Mucosa of gallbladder (tissue), 1 donor: Measurements from ENCODE around the gene SYNE1. TPM values are rescaled to one million over a fixed set of nuclear protein-coding genes. Genes with fewer than 3 reads are reported as not detected.
"Not testable (repeated sequence)": the region's sequence is repeated elsewhere in the genome, so short reads cannot be mapped to it uniquely, and the experiment has no call there.

Source experiments
- DNase-seq: peaks from one replicate; pipeline ENCODE4 v3.0.0-alpha.2; 2020; ENCODE audit warnings: low spot score
- total RNA-seq: library from RNA; stranded (reverse); gene quantifications from one replicate; pipeline ENCODE4 v1.2.1, GENCODE V29; 2021
- donor health status: DM: no; HTN: no; CAD: no.

The SYNE1 gene
- total RNA-seq, 1 donor from 2014 or later = 65.6 TPM

DNA sequence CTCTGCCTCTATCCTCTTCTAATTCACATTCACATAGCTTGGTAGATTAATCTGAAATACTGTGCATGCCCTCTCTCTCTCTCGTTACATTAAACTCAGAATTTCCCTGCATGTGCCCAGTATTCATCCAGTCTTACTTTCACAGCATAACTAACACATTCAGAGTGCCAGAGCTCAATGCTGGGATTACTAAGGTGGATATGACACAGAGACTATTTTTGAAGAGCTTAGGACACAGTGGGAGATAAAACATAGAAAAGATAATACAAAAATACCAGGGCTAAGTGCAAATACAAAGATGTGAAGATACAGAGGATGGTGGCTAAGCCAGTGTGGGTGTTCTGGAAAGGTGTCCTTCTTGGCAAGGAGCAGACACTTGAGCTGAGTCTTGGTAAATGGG is 6.3 kb downstream of the SYNE1 start:
- no peak for DNase-seq

DNA sequence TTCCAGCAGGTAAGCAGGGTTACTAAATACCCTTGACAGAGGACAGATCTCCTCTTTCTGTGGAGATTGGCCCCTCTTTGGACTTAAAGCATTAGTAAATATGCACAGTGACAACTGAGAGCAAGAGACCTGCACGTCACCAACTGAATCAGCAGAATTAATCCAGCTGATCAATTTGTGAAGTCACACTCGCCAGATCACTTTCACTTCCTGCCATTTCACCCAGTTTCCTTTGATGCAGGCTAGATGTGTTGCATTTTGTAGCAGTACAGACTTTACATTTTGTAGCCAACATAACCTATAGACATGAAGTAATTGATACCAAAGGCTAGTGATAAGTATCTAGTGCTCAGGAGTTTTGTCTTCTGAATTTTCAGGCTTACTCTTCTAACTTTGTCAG is 11.9 kb downstream of the SYNE1 start:
- DNase-seq = no peak

DNA sequence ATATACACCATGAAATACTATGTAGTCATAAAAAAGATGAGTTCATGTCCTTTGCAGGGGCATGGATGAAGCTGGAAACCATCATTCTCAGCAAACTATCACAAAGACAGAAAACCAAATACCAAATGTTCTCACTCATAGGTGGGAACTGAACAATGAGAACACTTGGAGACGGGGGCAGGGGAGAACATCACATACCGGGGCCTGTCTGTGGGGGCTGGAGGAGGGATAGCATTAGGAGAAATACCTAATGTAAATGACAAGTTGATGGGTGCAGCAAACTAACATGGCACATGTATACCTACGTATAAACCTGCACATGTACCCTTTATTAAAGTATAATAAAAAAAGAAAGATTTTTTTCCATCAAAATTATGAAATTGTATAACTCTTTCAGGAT is 22.4 kb downstream of the SYNE1 start:
- DNase-seq = not testable (repeated sequence)

DNA sequence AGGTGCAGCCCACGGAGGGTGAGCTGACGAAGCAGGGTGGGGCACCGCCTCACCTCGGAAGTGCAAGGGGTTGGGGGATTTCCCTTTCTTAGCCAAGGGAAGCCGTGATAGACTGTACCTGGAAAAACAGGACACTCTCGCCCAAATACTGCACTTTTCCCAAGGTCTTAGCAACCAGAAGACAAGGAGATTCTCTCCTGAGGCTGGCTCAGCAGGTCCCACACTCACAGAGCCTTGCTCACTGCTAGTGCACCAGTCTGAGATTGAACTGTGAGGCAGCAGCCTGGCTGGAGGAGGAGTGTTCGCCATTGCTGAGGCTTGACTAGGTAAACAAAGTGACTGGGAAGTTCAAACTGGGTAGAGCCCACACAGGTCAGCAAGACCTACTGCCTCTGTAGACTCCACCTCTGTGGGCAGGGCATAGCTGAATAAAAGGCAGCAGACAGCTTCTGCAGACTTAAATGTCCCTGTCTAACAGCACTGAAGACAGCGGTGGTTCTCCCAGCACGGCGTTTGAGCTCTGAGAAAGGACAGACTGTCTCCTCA is 28.0 kb downstream of the SYNE1 start:
- DNase-seq = no peak

DNA sequence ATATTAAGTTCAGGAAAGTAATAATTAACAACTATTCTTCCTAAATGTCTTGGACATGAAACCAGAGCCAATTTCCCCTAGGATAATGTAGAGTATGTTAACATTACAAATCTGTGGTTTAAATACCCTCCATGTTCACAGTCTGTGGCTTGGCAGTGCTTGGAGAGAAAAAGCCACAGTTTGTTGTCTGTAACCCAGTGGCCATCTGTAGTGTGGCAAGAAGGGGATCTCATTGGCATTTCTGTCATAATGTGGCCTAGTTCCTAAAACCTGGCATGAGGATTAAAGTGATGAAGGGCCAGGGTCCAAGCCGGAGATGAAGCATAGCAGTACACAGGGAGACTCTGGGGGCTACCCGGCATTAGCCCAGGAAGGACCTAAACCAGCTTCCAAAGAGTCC is 31.2 kb downstream of the SYNE1 start:
- no peak for DNase-seq

DNA sequence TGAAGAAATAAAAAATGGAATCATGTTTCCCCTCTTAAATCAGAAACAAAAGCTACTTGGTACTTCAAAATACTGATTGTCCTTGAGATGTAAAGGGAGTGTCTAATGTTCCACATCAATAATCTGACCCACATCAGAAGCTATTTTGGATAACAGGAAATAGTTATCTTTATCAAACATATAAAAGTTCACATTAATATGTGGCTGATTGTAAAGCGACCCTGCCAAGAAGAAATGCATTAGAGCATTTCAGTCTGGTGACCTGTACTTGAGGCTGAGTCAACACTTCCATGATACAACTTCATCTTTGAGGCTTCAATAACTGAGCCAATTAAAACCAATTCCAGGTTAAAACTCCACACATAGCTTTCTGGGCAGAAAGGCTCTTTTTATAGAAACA is 31.8 kb downstream of the SYNE1 start:
- no peak for DNase-seq

DNA sequence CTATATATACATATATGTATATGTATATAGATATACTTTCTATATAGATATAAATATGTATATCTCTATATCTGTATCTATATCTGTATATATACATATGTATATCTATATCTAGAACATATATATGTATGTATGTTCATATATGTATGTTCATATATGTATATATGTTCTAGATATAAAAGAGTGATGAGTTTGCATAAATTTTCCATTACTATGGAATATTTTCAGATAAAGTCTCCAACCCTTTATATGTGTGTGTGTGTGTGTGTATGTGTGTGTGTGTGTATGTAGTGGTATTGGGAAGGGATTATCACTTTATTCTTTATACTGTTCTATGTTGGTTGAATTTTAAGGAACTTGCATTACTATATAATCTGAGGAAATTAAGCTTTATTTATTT is 33.3 kb downstream of the SYNE1 start:
- no peak for DNase-seq

DNA sequence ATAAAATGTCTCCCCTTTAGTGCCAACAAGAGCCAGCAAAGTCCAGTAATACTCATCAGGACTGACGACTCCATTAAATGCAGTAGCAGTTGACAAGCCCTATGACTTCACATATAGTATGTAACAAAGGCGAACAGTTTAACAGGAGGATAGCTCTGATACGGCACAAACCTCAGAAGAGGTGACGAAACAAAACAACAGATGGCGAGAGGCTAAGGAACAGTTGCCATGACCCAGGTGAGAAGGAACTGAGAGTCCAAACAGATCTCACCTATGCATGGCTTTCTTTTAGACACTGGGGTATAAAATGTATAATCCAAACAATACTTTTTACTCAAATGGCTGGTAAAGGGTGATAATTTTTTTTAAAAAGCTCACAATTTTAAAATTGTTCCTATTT is 37.1 kb downstream of the SYNE1 start:
- DNase-seq = no peak

DNA sequence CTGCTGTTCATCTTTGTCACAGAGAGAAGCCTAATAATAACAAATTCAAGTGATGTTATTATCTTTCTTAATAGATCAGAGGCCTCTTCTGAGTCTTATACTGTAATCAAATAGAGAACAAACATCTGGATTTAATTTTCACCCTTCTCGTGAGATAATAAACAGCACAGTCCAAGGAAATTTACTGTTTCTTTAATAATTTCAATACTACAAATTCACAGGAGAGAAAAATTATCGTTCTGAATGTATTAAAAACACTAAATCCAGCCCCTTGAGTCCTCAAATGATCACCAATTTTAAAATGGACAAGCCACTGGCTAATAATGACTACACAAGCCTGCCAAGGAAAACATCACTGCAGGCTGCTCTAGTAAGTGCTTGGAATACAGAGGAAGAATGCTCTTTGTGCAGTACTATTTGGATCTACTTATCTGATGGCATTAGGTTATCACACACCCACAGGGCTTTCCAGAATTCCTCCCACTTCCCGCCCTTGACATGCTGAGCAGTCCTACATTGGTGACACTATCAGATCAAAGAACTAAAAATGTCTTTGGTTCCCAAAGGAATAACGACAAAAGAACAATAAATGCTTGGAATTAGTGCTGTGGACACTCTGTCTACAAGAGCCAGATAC is 38.1 kb downstream of the SYNE1 start:
- no peak for DNase-seq

DNA sequence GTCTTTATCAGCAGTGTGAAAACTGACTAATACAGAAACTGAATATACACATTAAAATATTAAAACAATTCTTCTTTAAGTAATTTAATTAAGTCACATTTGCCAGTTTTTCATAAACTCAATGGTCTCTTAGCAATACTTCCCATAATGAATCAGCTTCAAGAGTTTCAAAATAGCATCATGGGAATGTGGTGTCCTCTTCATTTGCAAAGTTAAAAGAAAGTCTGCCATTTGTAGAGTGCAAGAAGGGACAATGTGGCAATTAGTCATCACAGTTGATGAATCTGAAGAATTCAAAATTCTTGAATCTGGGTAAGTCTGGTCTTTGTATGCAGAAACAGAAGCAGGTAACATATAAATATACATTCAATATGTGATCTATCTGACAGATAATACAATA is 38.7 kb downstream of the SYNE1 start:
- DNase-seq = no peak

DNA sequence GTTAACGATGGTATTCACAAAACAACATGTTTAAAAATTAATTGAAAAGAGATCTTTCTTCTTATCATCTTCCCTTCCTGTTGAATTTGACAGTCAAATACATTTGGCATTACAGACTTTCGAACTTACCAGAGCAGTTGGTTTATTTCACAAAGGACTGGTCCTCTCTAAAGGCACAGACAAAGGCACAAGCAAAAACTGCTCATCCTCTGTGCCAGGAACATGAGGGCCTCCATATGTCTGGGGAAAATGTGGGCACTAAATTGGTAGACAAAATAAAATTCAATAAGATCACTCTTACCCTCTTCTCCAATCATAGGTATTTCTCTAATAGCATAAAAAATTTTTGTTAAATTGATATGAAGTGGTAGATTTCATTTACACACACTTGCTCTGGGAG is 40.4 kb downstream of the SYNE1 start:
- DNase-seq = no peak

DNA sequence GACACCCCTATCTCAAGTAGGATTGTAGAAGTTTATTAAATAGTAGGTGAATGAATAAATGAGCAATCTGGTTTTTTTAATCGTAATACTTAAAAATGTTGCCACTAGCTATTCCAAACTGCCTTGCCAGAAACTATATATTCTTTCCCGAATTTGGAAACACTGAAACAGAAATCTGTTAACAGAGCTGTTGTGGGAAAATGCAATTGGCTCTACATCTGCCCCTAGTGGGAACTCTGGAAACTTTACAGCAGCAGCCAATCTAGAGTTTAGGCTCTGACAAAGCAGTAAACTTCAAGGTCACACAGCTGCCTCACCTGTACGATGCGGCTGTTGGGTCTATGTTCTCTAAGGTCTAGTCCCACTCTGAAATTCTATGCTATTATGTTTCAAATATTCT is 41.7 kb downstream of the SYNE1 start:
- DNase-seq = no peak

DNA sequence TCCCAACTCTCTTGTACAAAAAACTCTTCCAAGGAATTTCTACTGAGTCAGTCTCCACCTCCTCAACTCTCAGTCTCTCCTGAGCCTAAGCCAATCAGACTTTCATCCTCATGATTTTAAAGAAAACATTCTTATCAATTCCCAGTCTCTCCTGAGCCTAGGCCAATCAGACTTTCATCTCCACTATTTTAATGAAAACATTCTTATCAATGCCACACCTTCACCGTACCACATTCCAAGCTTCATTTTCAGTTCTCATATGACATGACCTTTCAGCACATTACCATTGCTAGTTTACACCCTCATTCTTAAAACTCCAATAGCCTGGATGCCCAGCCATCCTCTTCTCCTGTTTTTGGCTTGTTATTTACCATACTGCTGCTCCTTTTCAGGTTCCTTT is 42.5 kb downstream of the SYNE1 start:
- DNase-seq = no peak

DNA sequence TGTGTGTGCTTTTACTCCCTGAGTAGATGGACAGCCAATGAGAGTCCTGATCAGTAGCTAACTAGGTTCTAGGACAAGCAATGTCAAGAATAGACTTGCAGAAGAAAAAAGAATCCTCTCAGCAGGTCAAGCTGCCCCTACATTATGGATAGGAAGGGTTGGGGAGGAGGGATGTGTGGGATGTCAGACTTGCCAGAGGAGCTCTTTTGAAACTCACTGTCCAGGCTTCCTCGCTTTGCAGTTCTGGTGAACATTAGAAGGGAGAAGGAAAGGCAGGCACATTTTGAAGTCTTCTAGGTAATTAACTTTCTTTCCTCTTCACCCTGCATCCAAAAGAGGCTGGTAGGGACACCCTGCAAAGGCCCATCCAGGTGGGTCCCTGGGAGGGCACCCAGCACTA is 48.7 kb downstream of the SYNE1 start:
- no peak for DNase-seq

DNA sequence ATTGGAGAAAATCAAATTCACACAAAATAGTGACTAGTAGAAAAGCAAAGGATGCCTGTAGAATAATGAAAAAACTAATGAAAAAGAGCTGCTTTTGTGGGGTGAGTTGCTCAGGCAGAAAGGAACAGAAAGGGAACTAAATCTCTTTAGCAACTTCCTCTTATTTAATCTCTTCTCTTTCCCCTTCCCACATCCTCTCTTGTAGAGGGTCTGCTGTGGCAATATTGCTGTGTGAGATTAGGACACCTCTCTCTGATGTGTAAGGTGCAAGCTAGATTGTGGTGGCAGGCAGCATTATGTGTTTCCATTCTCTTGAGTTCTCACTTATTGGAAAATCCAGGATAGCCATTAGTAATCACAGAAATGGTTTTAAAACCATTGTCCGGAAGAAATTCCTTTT is 49.7 kb downstream of the SYNE1 start:
- DNase-seq = no peak

DNA sequence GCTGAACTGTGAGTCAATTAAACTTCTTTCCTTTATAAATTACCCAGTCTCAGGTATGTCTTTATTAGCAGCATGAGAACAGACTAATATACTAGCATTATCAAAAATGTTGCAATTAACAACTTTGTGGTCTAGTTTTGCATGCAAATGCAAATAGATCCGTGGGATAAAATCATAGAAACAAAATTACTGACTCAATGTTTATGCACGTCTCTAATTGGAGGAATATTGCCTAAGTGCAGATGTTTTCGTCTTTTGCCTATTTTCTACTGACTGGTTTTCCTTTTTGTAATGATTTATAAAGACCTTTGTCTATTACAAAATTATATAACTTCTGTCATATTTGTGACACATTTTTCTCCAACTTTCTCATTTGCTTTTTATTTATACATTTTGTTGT is 51.9 kb downstream of the SYNE1 start:
- no peak for DNase-seq

DNA sequence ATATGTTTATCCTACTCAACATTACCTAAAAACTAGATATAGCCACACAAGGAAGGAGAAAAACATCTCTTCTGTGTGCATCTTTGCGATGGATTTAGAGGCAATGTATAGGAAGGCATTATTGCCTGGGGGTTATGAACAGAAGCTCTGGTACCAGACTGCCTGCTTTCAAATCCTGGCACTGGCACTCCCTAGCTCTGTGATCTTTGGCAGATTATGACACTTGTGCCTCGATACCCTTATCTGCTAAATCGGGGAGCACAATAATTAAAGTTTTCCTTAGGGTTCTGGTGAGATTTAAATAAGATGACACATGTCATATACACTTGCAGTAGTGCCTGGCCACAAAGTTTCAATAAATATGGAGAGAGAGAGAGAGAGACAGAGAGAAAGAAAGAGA is 53.3 kb downstream of the SYNE1 start:
- no peak for DNase-seq

DNA sequence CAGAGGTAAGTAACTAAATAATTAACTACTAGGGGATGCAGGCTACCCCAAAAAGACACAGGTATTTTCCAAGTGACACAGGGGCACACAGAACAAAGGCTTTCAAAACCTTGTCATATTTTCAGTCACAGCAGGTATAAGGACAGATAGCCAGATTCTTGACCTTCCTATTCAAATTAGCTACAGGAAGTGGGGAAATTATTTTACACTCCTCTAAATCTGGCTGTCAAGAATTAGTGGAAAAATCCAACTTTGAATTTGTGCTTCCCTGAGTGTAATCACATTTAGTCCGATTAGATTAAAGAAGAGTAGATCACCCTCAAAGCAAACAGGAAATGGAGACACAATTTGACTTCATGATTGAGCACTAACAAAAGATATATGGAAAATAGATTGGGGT is 60.6 kb downstream of the SYNE1 start:
- no peak for DNase-seq

DNA sequence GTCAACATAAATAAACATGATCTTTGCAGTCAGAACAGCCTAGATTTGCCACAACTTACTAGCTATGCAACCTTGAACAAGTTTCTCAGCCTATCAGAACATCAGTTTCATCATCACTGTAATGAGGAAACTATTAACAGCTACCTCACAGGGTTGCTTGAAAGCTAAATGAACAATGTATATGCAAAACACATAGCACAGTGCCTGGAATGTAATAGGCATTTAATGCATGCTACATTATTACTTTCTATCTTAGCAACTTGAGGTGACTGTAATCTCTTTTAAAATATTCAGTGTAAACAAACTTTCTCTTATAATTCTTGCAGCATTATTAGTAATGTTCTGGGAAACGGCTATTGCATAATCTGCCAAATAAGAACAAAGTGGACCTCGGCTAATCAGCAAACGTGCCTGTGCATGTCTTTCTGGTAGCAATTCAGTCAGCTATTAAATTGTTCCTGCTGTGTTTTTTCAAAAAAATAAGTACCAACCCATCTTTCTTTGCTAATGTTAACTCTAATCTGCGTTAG is 61.5 kb downstream of the SYNE1 start:
- DNase-seq = no peak

DNA sequence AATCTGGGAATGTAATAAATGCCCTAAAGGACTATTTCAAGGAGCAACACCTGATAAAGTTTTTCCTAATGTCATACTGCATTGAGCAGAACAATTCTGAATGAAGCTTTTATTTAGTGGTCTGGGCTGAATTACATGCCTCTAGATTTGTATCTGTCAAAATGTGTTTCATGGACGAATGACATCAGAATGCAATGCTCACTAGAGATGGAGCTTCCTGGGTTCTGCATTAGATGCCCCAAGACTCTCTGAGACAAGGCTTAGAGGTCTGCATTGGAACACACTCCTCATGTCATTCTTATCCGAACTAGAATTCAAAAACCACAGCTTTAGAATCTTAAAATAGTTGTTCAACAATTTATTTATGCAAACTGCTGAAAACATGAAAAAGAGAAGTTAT is 62.0 kb downstream of the SYNE1 start:
- no peak for DNase-seq

DNA sequence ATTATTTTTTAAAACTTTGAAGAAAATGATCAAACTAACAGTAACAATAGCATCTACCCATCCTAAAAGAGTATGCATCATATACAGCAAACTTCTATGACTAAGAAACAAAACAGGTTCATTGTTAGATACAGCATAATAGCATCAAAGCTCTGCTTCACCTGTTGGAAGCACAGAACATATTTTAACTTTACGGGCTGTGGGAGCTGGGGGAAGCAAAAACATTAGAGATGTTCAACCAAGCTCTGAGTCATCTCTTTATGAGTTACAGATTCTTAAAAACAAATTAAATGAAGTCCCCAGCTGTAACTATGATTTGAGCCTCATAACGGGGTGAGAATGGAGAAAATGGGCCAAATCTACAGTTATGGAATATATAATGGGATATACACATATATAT is 63.4 kb downstream of the SYNE1 start:
- DNase-seq = no peak

DNA sequence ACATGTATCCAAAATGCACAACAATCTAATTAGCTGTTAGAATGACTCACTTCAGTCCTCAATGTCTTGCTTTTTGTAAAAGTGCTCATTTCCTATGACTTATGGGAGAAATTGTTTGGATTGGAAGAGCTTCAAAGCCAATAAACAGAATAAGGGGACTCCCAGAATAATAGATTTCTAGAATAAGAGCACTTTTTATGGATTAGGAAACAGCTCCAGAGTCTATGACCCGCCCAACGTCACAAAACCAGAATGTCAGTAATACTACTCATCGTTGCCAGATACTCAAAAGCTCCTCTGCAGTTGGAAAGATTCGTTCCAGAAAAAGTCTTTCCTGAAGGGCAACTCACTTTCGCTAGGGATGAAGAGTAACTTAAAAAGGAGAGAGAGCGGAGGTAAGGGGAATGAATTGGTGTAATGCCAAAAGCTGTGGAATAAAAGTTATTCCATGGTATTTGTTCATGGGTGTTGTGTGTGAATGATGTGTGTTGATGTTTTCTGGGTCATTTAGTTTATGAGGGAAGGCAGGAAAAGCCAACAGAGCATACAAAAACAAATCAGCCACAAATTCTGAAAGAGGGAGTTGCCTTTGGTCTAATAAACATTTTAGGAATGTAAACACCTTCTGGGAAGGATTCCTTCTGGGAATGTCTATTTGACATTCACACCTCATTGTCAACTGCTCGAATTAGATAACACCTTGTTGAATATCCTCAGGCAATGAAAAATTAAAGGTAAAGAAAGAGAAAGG is 64.6 kb downstream of the SYNE1 start:
- DNase-seq = no peak

DNA sequence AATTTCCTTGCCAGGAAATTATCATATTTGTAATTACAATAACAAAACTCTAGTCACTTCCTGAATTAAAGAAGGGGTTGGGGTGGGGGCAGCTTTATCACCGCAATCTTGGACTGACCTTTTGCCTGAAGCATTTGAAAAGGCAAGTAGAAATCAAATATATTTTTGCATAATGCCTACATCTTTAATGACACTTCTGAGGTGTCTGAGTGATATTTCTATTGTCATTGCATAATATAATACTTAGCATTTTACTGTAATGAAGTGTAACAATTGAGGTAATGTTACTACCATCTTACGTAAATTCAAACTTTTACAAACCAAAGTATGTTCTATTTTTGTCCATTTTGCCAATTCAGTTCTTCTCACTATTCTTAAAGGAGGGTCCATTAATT is 65.2 kb downstream of the SYNE1 start:
- DNase-seq = no peak
